NT2/D1 (cell line): ENCODE results near the gene FNIP1.

ENCODE experiments used
- SUZ12 ChIP-seq: IDR thresholded peaks from 2 replicates; pipeline ENCODE4 v1.6.1; 2011; ENCODE audit not compliant: insufficient read length, insufficient read depth; ENCODE audit errors: extremely low read depth
- YY1 ChIP-seq: IDR thresholded peaks from 2 replicates; pipeline ENCODE4 v1.6.1; 2011; ENCODE audit not compliant: insufficient read length, insufficient read depth
- ZNF274 ChIP-seq: IDR thresholded peaks from 2 replicates; pipeline ENCODE4 v1.6.1; 2011; ENCODE audit warnings: mild to moderate bottlenecking, low read depth, low read length

DNA sequence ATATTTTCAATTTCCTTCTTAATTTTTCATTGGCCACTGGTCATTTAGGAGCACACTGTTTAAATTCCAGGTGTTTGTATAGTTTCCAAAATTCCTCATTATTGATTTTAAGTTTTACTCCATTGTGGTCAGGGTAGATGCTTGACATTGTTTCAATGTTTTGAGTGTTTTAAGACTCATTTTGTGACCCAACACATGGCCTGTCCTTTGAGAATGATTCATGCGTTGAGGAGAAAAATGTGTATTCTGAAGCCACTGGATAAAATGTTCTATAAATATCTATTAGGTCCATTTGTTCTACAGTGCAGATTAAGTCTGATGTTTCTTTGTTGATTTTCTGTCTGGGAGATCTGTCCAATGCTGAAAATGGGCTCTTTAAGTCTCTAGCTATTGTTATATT lies 24.4 kb upstream of the FNIP1 start:
- TF ChIP-seq YY1 (no peak), SUZ12 (no peak), ZNF274 (no peak)
